Fibroblast of the aortic adventitia (primary cell): ENCODE results near the gene DENND4B. TPM values are rescaled to one million over a fixed set of nuclear protein-coding genes. Genes with fewer than 3 reads are reported as not detected.

Source experiments
- DNase-seq: peaks from one replicate; pipeline ENCODE4 v3.0.0-alpha.2; 2010; ENCODE audit warnings: low read depth
- H3K4me3 ChIP-seq: 2 replicates; pipeline ENCODE4 v1.5.1; 2011; ENCODE audit warnings: low read depth, mild to moderate bottlenecking, control low read depth, low read length, moderate library complexity
- total RNA-seq: library from RNA; depleted of rRNA; stranded (reverse); fragments of >200 nt; gene quantifications from 2 replicates; pipeline ENCODE4 v1.2.3, GENCODE V29; 2012; ENCODE audit warnings: low replicate concordance
- TF ChIP-seq, protein P1 (sequence below): IDR thresholded peaks from 2 replicates; pipeline ENCODE4 v1.5.1; 2011; ENCODE audit warnings: mild to moderate bottlenecking, low read length, control low read depth, inconsistent platforms; ENCODE audit not compliant: insufficient read depth

DENND4B gene, protein sequence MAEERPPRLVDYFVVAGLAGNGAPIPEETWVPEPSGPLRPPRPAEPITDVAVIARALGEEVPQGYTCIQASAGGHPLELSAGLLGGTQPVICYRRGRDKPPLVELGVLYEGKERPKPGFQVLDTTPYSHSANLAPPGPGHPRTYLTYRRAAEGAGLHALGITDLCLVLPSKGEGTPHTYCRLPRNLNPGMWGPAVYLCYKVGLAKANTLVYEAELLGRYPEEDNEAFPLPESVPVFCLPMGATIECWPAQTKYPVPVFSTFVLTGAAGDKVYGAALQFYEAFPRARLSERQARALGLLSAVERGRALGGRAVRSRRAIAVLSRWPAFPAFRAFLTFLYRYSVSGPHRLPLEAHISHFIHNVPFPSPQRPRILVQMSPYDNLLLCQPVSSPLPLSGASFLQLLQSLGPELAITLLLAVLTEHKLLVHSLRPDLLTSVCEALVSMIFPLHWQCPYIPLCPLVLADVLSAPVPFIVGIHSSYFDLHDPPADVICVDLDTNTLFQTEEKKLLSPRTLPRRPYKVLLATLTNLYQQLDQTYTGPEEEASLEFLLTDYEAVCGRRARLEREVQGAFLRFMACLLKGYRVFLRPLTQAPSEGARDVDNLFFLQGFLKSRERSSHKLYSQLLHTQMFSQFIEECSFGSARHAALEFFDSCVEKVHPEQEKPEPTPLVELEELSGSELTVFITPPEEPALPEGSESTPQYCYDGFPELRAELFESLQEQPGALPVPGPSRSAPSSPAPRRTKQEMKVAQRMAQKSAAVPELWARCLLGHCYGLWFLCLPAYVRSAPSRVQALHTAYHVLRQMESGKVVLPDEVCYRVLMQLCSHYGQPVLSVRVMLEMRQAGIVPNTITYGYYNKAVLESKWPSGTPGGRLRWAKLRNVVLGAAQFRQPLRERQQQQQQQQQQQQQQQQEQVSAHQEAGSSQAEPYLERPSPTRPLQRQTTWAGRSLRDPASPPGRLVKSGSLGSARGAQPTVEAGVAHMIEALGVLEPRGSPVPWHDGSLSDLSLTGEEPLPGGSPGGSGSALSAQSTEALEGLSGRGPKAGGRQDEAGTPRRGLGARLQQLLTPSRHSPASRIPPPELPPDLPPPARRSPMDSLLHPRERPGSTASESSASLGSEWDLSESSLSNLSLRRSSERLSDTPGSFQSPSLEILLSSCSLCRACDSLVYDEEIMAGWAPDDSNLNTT (N-terminal part only)
- total RNA-seq, result 14.9 and 23.2 TPM in 2 replicates

DNA sequence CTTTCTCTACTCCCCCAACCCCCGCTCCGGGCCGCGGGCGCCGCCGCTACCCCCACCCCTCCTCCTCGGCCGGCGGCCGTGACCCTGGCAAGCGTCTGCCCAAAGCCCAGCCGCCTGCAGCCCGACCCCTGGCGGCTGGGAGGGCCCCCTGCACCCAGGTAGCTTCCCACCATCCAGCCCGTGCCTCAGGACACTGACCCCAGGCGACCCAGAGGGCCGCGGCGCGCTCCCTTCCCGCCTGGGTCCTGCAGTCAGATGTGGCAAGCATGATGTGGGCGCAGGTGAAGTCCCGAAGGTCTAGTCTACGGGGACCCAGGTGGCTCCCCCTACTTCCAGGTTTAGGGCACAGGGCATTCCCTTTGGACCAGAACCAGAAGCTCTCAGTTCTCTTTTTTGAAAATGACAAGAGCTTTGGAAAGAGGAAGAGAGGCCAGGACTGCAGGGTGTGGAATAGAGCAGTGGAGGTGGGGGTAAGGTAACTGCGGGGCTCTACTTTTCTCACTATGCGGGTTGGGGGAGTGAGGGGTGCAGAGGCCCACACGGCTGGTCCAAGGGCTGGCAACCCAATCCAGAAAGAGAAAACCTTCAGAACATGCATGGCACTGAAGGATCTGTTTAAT, at the start of gene DENND4B:
DENND4B (minus strand) TSS at position 97 of the 620 bp plus-strand sequence. CDS start 2,344 bp downstream, outside the sequence.
- peak within 1 kb of the TSS; percentile 86 for H3K4me3 ChIP-seq
- TF ChIP-seq, protein P1, sequence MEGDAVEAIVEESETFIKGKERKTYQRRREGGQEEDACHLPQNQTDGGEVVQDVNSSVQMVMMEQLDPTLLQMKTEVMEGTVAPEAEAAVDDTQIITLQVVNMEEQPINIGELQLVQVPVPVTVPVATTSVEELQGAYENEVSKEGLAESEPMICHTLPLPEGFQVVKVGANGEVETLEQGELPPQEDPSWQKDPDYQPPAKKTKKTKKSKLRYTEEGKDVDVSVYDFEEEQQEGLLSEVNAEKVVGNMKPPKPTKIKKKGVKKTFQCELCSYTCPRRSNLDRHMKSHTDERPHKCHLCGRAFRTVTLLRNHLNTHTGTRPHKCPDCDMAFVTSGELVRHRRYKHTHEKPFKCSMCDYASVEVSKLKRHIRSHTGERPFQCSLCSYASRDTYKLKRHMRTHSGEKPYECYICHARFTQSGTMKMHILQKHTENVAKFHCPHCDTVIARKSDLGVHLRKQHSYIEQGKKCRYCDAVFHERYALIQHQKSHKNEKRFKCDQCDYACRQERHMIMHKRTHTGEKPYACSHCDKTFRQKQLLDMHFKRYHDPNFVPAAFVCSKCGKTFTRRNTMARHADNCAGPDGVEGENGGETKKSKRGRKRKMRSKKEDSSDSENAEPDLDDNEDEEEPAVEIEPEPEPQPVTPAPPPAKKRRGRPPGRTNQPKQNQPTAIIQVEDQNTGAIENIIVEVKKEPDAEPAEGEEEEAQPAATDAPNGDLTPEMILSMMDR, result peak; percentile 93
- peak; percentile 66 for DNase-seq

DNA sequence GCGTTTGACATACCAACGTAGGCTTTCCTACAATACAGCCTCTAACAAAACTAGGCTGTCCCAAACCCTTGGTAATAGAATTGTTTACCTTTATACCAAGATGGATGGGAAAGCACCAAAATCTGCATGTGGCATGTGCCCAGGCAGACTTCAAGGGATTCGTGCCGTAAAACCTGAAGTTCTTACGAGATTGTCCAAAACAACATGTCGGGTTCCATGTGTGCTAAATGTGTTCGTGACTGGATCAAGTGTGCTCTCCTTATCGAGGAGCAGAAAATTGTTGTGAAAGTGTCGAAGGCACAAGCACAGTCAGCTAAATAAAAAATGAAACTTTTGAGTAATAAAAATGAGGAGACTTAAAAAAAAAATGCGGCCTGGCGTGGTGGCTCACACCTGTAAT, 49.1 kb upstream of the DENND4B start:
- no peak for DNase-seq
- H3K4me3 ChIP-seq, result no peak overlapping the region
- TF ChIP-seq, protein P1, result no peak

DNA sequence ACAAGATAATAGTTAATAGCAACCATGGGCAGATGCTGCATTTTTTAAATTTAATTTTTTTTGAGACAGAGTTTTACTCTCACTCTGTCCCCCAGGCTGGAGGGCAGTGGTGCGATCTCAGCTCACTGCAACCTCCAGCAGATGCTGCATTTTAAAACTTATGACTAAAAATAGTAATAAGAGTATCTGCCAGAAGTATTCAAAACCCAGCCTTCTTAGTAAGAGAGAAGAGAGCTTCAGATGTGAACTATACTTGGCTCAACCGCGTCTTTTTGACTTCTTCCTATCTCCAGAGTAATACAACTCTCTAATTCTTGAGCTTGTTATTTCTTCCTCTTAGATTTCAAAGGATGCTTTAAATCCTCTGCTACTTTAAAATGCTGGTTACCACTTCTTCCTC, 48.7 kb upstream of the DENND4B start:
- no peak for DNase-seq
- no peak overlapping the region for H3K4me3 ChIP-seq
- TF ChIP-seq, protein P1, result no peak

DNA sequence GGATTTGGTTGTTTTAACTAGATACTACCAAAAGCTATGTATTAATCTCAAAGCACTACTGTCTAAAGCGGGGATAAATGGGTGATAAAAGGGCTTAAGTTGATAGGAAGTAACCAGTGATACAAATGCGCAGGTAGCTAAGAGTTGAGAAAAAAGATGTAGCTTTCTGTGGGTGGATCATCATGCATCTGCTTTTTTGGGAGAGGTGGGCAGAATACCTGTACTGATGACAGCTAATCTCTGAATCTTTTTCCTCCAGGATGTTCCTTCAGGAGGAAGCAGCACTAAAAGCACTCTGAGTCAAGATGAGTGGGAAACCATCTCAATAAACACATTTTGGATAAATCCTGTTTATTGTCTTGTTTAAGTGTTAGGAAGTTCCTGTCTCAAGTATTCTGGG, 45.3 kb upstream of the DENND4B start:
- peak overlapping the region; percentile 90 for H3K4me3 ChIP-seq

DNA sequence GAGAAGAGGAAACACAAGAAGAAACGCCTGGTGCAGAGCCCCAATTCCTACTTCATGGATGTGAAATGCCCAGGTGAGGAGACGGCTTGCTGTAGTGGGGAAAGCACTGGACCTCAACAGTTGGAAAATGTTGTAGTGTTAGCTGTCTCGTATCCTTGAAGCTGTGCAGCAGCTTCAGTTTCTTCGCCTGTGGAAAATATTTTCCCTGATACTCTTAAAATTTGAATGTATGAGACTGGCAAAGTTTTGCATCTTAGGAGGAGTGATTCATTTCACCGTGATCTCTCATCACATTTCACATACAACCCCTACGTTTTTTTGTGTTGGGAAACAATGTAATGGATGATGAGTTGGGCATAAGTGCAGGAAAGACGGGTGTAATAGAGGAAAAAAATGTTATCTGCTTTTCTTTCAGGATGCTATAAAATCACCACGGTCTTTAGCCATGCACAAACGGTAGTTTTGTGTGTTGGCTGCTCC, 44.7 kb upstream of the DENND4B start:
- no peak for DNase-seq
- TF ChIP-seq, protein P1, result no peak
- peak overlapping the region; percentile 90 for H3K4me3 ChIP-seq

More for the DNA sequence above, 45.3 kb upstream of the DENND4B start:
- no peak for DNase-seq
- TF ChIP-seq, protein P1, result no peak

DNA sequence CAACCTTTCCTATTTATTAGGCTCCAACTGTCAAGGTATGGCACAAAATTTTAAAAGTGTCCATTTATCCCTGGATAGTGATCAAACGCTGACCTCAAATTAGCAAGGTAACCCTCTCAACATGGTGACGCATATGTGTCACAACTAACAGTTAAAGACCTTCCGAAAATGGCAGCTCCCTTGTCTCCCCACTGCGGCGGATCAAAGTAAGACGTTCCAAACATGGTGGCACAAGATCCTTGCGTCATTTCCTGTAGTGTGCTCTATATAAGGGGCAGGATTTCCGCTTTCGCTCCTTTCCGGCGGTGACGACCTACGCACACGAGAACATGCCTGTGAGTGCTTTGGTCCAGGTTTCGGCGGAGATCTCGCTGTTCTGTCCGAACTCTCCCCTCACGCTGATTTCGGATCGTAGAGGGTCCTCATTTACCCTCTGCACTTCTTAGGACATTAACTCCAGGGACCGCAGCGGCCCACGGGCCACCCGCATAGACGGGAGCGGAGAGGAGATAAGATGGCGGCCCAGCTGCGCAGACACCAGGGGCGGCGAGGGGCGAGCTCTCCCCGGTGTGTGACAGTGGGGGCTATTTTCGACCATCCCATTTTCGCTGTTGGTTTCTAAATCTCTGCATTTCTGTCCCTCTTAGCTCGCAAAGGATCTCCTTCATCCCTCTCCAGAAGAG, 44.1 kb upstream of the DENND4B start, which contains the start of gene RPS27:
RPS27 (plus strand) TSS at position 295 of the 683 bp plus-strand sequence; CDS start at position 330, 35 bp downstream.
- peak within 1 kb of the TSS; percentile 90 for H3K4me3 ChIP-seq
- DNase-seq, result peak; percentile 99
- TF ChIP-seq, protein P1, result no peak
